Esophagus squamous epithelium (tissue), 4 donors: Measurements from ENCODE around the gene WDR37.

ENCODE experiments used
- CTCF ChIP-seq, 6 experiments: fragments of 450-650 bp in 4 of 6; fragments of 200-600 bp in 2 of 6; sonication (generic) in 2 of 6; IDR thresholded peaks; one replicate each; pipeline ENCODE4 v1.5.1; 2016 to 2019; ENCODE audit warnings: antibody characterized with exemption in 6 of 6, mild to moderate bottlenecking in 4 of 6, moderate library complexity in 4 of 6
- POLR2A ChIP-seq, 4 donors: fragments of 450-650 bp; IDR thresholded peaks; one replicate each; pipeline ENCODE4 v1.6.1; 2017; ENCODE audit warnings: antibody characterized with exemption in 4 of 4, mild to moderate bottlenecking in 4 of 4, moderate library complexity in 3 of 4

GRCh38 chr10:1154531-1155295, 98.5 kb downstream of the WDR37 start:
- TF ChIP-seq CTCF (IDR thresholded peaks at IDR 0.05) (no peak), POLR2A (IDR thresholded peaks at IDR 0.05) (no peak)
